ENCODE data around the gene TTC12. TPM values are rescaled to one million over a fixed set of nuclear protein-coding genes. Genes with fewer than 3 reads are reported as not detected.

TTC12 gene
- total RNA-seq, 1 donor from 2014 or later = 11.1 TPM

- DNase-seq (ENCODE audit: low spot score) = no peak
- H3K27me3 Mint-ChIP-seq (ENCODE audit: unreplicated experiment) = peaks cover 7% of the 10 kb centered on the region
- no peaks in the 10 kb centered on the region for H3K36me3 Mint-ChIP-seq (ENCODE audit: low read depth, unreplicated experiment)
- no peak for TF ChIP-seq CTCF (IDR thresholded peaks at IDR 0.05; ENCODE audit: unreplicated experiment)
- no peak overlapping the region for H3K4me3 Mint-ChIP-seq (ENCODE audit: unreplicated experiment)
- no peaks in the 10 kb centered on the region for H3K9me3 Mint-ChIP-seq (ENCODE audit: unreplicated experiment)
- H3K4me1 Mint-ChIP-seq (ENCODE audit: unreplicated experiment) = peaks cover 8% of the 10 kb centered on the region
- H3K27ac Mint-ChIP-seq (ENCODE audit: unreplicated experiment) = no peak overlapping the region
These were observed 44.7 kb upstream of the TTC12 start for GRCh38 chr11:113269636-113270035.

GRCh38 chr11:113270080-113270479 lies 44.3 kb upstream of the TTC12 start:
- DNase-seq (ENCODE audit: low spot score) = no peak
- H3K4me3 Mint-ChIP-seq (ENCODE audit: unreplicated experiment) = no peak overlapping the region
- H3K4me1 Mint-ChIP-seq (ENCODE audit: unreplicated experiment) = peaks cover 8% of the 10 kb centered on the region
- H3K36me3 Mint-ChIP-seq (ENCODE audit: low read depth, unreplicated experiment) = no peaks in the 10 kb centered on the region
- TF ChIP-seq CTCF (IDR thresholded peaks at IDR 0.05; ENCODE audit: unreplicated experiment) = no peak
- H3K9me3 Mint-ChIP-seq (ENCODE audit: unreplicated experiment) = no peaks in the 10 kb centered on the region
- H3K27me3 Mint-ChIP-seq (ENCODE audit: unreplicated experiment) = peaks cover 7% of the 10 kb centered on the region
- no peak overlapping the region for H3K27ac Mint-ChIP-seq (ENCODE audit: unreplicated experiment)

- DNase-seq (ENCODE audit: low spot score) = no peak
- peaks cover 7% of the 10 kb centered on the region for H3K27me3 Mint-ChIP-seq (ENCODE audit: unreplicated experiment)
- H3K4me3 Mint-ChIP-seq (ENCODE audit: unreplicated experiment) = no peak overlapping the region
- no peak overlapping the region for H3K27ac Mint-ChIP-seq (ENCODE audit: unreplicated experiment)
- TF ChIP-seq CTCF (IDR thresholded peaks at IDR 0.05; ENCODE audit: unreplicated experiment) = no peak
- no peaks in the 10 kb centered on the region for H3K9me3 Mint-ChIP-seq (ENCODE audit: unreplicated experiment)
- H3K4me1 Mint-ChIP-seq (ENCODE audit: unreplicated experiment) = peaks cover 8% of the 10 kb centered on the region
- no peaks in the 10 kb centered on the region for H3K36me3 Mint-ChIP-seq (ENCODE audit: low read depth, unreplicated experiment)
These were observed 42.7 kb upstream of the TTC12 start for GRCh38 chr11:113271551-113272245.

GRCh38 chr11:113272281-113272680 lies 42.1 kb upstream of the TTC12 start:
- no peak for DNase-seq (ENCODE audit: low spot score)
- TF ChIP-seq CTCF (IDR thresholded peaks at IDR 0.05; ENCODE audit: unreplicated experiment) = no peak
- Mint-ChIP-seq H3K4me3 (ENCODE audit: unreplicated experiment) (no peak overlapping the region), H3K27ac (ENCODE audit: unreplicated experiment) (no peak overlapping the region), H3K9me3 (ENCODE audit: unreplicated experiment) (no peaks in the 10 kb centered on the region), H3K27me3 (ENCODE audit: unreplicated experiment) (peaks cover 7% of the 10 kb centered on the region), H3K4me1 (ENCODE audit: unreplicated experiment) (peaks cover 8% of the 10 kb centered on the region), H3K36me3 (ENCODE audit: low read depth, unreplicated experiment) (no peaks in the 10 kb centered on the region)

- no peaks in the 10 kb centered on the region for H3K9me3 Mint-ChIP-seq (ENCODE audit: unreplicated experiment)
- no peak for DNase-seq (ENCODE audit: low spot score)
- peaks cover 8% of the 10 kb centered on the region for H3K4me1 Mint-ChIP-seq (ENCODE audit: unreplicated experiment)
- no peaks in the 10 kb centered on the region for H3K36me3 Mint-ChIP-seq (ENCODE audit: low read depth, unreplicated experiment)
- TF ChIP-seq CTCF (IDR thresholded peaks at IDR 0.05; ENCODE audit: unreplicated experiment) = no peak
- H3K27me3 Mint-ChIP-seq (ENCODE audit: unreplicated experiment) = peaks cover 7% of the 10 kb centered on the region
- H3K27ac Mint-ChIP-seq (ENCODE audit: unreplicated experiment) = no peak overlapping the region
- H3K4me3 Mint-ChIP-seq (ENCODE audit: unreplicated experiment) = no peak overlapping the region
These were observed 41.3 kb upstream of the TTC12 start for GRCh38 chr11:113272927-113273615.

Measured in endothelial cell (in vitro differentiated cells).